NCI-H510A treated with DMSO at 0.1 percent for 48 hours (cell line): ENCODE results near the gene FLYWCH2.

Source experiments
- DNase-seq: peaks from one replicate; lab custom pipeline; 2025; lab: John Stamatoyannopoulos, UW

Gene FLYWCH2, protein sequence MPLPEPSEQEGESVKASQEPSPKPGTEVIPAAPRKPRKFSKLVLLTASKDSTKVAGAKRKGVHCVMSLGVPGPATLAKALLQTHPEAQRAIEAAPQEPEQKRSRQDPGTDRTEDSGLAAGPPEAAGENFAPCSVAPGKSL

DNA sequence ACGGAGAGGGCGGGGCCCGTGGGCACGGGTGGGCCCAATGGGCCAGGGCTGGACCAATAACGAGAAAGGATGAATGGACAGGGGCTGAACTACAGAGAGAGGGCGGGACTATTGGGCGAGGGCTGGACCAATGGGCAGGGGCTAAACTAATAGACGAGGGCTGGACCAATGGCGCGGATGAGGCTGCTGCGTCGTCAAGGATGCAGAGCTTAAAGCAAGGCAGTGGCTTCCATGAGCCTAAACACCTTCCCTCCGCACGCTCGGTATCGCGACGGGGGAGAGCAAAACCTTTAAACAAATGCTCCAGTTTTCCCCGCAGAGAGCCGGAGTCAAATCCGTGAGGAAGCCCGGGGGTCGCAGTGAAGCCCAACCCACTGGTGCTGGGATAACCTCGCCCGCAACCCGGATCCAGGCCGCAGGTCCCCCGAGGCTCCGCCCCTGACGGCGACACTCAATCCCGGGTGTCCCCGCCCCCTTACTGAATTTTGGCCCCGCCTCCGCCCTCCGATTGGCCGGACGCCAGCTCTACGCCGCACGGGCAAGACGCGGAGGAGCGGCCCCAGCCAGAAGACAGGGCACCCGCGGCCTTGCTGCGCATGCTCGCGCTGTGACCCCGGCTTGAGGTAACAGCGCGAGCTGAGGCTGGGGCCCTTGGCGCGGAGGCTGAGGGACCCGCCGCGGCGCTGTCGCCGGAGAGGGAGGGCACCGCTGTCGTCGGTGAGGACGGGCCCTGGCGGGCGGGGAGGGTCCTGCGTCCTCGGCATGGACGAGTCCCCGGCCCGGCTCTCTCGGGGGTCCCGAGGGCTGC is at the start of gene FLYWCH2:
Gene FLYWCH2, plus strand, starts transcription at position 566 of the 808 bp plus-strand sequence. CDS start 13,235 bp downstream, outside the sequence.
- peak; percentile 89 for DNase-seq

DNA sequence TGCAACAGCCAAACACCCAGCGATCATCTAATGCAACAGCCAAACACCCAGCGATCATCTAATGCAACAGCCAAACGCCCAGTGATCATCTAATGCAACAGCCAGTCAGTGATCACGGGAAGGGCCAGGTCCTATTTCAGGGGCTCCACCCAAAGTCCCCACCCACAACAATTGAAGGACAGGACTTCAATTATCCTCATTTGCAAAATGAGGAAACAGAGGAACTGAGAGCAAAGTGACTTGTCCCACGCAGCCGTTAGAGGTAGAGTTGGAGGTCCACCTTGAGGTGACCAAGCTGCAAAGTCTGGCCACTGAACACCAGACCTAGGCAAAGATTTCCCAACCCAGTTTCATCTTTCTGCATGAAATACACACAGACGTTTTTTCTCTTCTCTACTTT is 49.2 kb upstream of the FLYWCH2 start:
- DNase-seq = no peak

DNA sequence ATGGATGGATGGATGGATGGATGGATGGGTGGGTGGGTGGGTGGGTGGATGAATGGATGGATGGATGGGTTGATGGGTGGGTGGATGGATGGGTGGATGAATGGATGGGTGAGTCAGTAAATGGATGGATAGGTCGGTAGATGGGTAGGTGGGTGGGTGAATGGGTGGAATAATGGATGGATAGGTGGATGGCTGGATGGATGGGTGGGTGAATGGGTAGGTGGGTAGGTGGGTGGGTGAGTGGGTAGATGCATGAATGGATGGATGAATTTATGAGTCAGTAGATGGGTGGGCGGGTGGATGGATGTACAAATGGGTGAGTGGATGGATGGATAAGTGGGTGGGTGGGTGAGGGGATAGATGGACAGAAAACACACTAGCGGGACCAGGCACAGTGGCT is 48.0 kb upstream of the FLYWCH2 start:
- no peak for DNase-seq

DNA sequence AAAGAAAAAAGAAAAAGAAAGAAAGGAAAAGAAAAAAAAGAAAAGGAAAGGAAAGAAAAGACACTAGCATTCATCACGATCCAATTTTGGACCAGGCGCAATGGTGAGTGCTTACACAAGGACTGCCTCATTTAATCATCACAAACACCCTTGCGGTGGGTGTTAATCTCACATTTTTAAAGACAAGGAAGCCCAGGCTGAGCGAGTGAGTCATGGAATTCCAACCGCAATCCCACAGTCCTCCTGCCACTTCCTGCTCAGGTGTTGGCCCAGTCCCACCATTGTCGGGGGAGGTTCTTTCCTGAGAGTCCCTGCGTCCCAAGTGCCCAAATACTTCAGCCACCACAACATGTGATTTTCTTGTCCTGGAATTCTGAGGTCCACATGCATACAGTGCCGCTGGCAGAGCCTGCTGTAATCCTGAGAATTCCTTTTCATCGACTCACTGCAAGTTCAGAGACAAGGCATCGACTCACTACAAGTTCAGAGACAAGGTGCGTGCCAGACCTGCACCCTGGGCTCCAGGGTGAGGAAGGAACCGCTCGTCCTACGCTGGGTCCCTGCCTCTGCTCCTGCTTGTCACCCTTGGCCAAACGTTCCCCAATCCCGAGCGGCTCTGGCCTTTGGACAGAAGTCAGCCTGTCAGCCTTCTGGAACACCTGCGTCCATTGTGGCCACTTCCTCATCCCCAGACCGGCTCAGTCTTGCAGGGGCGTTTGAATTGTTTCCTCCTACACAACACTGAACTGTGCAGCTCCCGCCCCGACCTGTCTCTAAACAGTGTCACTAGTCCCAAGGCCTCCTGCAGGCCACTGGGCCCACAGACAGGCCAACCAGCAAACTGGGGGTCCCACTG is 47.1 kb upstream of the FLYWCH2 start:
- DNase-seq = no peak

DNA sequence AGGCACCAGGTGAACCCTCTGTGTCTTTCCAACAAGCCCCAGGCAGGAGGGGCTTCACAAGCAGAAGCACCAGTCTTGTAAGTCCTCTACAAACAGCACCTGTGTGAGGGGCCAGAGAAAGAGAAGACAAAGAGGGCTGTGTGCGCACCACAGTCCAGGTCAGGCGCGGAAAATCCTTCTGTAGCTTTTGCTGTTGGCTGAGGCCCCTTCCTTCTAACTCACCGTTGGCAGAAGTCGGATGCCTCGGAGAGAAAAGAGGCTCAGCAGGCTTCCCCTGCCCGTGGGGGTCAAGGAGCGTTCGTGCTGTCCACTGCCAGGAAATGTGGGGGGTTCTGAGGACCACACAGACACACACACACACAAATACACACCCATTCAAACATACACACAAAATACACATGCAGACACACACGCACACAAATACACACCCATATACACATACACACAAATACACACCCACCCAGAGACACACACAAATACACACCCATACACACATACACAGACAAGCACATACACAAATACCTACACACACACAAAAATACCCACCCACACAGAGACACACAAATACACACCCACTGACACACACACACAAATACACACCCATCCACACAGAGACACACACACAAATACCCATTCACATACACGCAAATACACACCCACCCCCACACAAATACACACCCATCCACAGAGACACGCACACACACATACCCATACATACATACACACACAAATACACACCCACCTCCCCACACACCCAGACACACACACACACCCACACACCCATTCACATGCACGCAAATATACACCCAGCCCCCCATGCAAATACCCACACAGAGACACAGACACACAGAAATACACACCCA is 46.1 kb upstream of the FLYWCH2 start:
- no peak for DNase-seq

DNA sequence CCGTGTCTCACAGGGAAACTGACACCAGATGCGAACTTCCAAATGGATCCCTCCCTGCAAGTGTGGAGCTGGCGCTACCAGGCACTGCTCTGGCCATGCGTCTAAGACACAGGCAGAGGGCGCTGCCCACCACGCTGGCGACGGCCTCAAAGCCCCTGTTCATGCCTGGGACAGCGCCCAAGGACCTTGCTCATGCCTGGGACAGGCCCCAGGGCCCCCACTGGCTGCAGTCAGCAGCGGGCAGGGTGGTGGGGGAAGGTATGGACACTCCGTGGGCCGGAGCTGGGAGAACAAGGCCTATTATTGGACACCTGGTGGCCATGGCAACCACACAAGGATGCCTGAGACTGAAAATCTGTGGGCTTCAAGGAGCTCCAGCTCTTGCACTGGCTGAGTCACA is 44.1 kb upstream of the FLYWCH2 start:
- DNase-seq = peak; percentile 6

DNA sequence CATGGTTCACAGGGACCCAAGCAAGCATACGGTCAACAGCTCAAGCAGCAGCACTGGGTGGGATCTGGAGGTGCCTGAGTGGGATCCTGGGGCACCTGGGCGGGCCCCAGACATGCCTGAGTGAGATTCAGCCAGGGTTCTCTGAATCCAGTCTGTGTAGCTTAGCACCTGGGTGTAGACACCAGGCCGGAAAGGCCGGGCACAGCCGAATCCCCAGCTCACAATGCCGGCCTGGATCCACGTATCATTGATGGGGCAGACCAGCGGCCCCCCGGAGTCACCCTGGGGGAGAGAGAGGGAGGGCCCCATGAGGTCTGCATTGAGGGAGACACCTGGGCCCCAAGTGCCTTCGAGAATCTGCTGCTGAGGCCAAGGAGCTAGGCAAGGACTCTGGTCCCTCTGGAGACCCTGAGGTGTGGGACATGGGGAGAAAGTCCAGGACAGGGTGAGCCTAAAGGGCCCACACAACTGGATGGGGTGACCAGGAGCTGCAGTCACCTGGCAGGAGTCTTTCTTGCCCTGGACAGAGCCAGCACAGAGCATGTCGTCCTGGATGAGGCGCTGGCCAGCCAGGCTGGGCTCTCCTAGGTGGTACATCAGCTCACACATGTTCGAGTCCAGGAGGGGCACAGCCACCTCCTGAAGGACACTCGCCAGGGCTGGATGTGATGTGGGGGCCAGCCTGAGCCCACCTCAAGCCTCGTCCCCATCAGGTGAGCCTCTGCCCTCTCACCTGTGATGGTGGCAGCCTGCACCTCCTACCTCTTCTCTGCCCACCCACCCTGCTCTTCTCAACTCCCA is 43.2 kb upstream of the FLYWCH2 start:
- DNase-seq = no peak

DNA sequence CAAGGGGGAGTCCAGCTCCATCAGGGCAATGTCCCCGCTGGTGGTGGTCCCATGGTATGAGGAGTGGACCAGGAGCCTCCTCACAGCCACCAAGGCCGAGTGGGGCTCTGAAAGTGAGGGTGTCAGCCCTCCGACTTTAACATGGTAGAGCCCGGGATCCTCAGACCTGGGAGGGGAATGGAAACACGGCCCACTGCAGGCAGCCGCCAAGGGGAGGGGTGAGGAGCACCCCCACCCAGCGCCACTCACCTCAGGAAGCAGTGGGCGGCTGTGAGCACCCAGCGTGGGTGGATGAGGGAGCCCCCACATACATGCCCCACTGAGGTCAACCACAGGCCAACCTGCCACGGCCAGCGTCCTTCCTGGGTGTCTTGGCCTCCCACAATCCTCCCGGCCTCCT is 42.1 kb upstream of the FLYWCH2 start:
- DNase-seq = no peak

DNA sequence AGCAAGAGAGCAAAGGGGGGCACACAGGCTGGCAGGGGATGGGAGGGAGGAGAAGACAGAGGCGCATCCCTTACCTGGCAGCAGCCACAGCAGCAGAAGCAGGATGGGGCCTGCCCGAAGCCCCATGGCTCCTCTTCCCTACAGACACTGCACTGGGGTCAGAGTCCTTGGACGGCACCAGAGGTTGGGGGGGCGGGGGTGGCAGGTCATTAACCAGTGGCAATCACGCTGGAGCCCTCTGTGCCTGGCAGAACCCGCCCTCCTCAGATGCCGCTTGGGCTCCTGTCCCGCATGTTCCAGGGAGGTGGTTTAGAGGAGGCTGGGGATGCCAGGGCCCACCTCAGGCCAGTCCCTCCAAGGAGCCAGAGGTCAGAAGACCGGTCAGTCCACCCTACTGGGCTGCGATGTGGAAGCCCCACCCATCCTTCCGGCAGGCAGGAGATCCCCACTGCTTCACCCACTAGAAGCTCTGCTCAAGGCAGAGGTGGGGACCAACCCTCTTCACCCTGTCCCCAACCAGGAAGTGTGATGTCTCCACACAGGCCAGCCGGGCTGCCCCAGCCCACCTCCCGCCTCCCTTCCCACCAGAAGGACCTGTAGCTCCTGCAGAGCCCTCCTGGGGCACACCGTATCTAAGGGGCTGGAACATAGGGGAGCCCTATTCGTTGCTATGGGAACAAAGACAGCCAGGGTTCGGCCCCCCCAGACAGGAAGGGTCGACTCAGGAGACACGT is 41.2 kb upstream of the FLYWCH2 start:
- DNase-seq = no peak

DNA sequence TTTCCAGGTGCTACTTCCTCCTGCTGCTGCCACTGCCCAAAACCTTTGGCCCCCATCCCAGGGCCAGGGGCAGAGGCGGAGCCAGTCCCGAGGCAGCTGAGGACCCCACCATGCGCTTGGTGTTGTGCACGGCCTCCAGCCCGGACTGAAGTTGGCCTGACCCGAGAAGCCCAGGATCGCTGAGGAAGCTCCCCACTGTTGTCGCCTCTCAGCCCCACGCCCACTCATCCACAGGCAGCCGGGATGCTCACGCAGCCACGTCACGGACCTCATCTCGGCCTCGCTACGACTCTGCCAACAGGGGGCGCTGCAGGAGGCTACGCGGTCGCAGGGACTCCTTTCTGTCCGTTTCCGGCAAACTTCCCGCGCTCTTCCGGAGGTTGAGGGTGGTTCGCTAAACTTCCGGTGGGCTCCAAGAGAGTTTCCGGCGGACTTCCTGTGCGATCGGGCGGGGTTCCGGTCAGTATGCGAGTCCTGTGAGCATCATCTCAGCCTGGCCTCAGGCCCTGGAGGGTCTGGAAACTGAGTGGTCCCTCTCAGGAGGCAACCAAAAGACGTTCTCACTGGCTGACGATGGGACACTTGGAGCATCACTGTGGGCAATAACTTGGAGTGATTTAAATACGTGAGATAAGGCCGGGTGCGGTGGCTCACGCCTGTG is 40.5 kb upstream of the FLYWCH2 start:
- no peak for DNase-seq

DNA sequence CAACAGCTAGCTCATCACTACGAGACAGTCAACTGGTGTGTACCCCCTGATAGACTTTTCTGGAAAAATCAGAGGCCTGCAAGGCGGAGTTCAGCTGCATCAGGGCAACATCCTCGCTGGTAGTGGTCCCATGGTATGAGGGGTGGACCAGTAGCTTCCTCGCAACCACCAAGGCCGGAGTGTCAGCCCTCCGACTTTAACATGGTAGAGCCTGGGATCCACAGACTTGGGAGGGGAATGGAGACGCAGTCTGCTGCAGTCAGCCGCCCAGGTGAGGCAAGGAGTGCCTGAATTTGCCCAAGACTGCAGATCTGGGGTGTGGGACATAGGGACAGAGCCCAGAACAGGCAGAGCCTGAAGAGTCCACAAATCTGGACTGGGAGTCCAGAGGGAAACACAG is 39.5 kb upstream of the FLYWCH2 start:
- DNase-seq = no peak

DNA sequence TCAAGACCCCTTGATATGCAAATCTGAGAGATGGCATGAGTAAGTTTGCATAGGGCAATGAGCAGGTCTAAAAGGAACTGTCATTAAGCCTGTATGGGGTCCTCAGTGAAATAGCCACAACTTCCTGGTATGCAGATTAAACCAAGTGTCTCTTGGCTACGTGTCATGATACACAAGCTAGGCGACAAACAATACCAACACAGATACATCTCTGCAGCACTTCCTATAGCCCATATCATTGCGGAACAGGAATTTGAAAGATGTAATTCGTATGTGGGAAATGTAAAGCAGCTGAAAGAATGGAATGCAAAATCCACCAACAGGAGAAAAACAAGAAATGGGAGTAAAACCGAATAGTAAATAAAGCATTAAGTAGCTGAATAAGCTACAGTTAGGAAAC is 37.9 kb upstream of the FLYWCH2 start:
- no peak for DNase-seq

DNA sequence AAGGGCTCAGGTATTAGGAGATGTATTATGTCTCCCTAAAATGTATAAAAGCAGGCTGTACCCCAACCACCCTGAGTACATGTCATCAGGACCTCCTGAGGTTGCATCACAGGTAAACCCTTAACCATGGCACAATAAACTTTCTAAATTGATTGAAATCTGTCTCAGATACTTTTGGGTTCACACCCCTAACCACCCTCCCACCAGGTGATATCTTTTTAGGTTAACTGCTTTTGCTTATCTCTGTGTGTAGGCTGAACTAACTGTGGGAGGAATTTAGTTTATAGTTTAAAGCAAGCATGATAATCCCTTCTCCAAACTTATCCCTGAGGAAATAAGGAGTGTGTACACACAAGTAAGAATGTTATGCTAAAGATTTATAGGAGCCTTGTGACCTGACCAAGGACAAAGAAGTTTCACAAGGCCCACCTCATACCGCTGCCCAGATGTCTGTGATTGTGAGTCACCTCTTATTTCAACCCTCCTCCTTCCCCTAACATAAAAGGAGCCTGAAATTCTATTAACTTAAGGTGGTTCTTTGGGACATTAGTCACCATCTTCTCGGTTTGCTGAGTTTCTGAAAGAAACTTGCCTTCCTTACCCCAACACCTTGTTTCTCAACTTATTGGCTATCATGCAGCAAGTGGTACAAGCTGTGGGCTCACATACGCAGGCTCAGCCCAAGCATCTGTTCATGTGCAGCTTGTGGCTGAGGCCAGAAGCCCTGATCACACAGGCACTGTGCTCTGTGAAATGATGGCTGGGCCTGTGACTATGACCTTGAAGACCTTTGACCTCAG is 36.3 kb upstream of the FLYWCH2 start:
- no peak for DNase-seq

DNA sequence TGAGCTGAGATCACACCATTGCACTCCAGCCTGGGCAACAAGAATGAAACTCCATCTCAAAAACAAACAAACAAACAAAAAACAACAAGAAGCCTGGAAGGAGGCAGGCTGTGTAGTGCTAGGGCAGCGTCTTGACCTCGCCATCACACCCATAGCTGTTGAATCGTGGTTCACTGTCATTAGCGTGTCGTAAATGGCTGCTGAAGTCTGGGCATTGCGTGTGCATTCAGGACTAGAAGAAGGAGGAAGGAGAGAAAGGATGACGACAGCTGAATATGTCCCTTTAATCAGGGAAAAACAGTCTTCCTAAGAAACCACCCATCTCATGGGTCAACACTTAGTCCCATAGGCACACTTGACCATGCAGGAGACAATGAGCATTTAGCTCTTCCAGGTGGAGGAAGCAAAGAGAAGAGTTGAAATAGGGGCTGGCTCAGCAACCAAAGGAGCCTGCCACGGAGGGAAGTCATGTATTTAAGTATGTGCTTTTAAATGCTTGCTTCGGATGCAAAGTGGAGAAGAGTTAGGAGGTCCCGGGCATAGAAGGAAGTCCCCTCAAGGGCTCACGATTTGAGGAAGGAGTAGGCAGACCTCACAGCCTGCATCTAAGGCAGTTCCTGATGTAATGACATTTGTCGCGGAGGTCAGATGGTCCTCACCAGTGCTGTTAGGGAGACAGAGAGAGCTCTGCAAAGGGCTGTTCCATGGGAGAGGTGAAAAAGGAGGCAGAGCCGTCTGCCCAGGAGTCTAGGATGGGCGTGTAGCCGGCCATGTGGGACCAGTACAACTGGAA is 33.9 kb upstream of the FLYWCH2 start:
- DNase-seq = no peak

DNA sequence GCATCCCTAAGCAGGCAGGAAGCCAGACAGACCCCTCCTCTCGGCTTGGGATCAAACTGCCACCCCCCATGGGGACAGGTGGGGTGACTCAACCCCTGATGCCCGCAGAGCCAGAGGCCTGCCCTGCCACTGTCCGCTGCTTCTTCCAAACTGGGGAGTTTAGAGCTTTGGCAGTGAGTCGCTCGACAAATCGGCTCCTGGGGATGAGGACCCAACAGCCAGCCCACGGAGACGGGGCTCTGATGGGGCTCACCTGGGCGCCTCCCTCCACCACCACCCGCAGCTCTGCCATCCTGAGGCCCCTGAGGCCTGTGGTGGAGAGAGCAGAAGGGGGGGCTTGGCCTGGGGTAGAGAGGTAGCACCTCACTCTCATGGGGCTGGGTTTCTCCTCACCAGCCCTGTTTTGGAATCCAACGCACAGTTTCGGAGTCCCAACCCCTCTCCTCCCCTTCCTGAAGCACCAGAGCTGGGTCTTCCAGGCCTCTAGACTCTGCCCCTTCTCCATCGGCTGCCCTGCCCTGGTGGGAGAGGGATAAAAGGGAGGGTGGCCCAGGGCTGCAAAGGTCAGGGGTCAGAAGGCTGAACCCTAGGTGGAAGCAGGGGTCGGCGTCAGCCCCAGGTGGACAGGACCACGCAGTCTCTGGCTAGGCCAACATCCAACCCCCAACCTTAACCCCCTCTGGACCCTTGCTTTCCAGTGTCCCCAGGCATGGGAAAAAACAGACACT is 30.8 kb upstream of the FLYWCH2 start:
- DNase-seq = no peak

DNA sequence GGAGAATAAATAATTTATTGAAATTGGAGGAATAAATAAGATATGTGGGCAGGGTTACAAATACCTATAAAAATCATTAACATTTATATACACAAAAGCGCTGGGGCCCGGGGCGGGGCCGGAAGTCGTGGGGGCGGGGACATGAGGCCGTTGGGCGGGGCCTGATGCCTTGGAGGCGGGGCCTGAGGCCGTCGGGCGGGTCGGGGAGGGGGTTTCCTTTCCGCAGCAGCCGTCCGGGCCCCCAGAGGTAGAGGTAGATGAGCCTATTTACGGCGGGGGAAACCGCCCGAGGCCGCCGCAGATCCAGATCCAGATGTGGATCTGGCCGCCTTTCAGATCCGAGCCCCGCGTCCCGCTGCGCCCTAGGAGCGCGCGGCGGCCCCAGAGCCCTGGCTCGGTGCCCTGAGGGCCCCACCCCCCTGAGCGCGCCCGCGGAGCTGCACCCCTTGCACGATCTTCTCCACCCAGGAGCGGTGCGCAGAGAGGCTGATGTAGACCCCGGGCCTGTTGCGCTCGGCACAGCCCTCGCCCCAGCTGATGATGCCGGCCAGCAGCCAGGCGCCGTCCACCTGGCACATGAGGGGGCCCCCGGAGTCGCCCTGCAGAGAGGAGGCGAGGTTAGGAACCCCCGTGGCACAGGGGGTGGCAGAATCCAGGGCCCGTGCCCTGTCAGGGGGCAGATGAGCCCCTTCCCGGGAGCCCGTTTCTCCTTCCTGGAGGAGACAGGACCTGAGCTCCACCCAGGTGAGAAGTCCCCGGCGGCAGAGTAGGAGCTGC is 30.1 kb upstream of the FLYWCH2 start:
- DNase-seq = no peak
